ENCODE results near the gene ACTR1A. TPM values are rescaled to one million over a fixed set of nuclear protein-coding genes. Genes with fewer than 3 reads are reported as not detected.
"Not testable (repeated sequence)": the region's sequence is repeated elsewhere in the genome, so short reads cannot be mapped to it uniquely, and the experiment has no call there.

The ACTR1A gene
- total RNA-seq, 1 donor from 2014 or later: 60.9 TPM

GRCh38 chr10:102465466-102465865 is 37.0 kb downstream of the ACTR1A start:
- intact Hi-C loops (cut with micrococcal nuclease): no loop called here
- H3K27me3 Mint-ChIP-seq: peaks cover 6% of the 10 kb centered on the region
- no peak for DNase-seq
- H3K4me3 Mint-ChIP-seq: no peak overlapping the region
- H3K27ac Mint-ChIP-seq: no peak overlapping the region
- no peaks in the 10 kb centered on the region for H3K9me3 Mint-ChIP-seq
- peaks cover 6% of the 10 kb centered on the region for H3K36me3 Mint-ChIP-seq (ENCODE audit: low read depth)
- peaks cover 33% of the 10 kb centered on the region for H3K4me1 Mint-ChIP-seq

DNA sequence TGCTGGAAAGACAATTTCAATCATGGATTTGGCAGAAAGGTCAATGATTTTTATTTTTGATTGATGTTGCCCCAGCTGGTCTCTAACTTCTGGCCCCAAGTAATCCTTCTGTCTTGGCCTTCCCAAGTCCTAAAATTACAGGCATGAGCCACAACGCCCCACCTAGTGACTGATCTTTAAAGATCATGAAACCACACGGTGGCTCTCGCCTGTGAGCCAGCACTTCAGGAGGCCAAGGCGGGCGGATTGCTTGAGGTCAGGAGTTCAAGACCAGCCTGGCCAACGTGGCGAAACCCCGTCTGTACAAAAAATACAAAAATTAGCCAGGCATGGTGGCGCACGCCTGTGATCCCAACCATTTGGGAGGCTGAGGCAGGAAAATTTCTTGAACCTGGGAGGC is 38.5 kb downstream of the ACTR1A start:
- peaks cover 6% of the 10 kb centered on the region for H3K27me3 Mint-ChIP-seq
- no peak for DNase-seq
- no peak overlapping the region for H3K4me3 Mint-ChIP-seq
- no peaks in the 10 kb centered on the region for H3K9me3 Mint-ChIP-seq
- peaks cover 3% of the 10 kb centered on the region for H3K36me3 Mint-ChIP-seq (ENCODE audit: low read depth)
- H3K27ac Mint-ChIP-seq: no peak overlapping the region
- peaks cover 29% of the 10 kb centered on the region for H3K4me1 Mint-ChIP-seq
- intact Hi-C loops (cut with micrococcal nuclease): no loop called here

DNA sequence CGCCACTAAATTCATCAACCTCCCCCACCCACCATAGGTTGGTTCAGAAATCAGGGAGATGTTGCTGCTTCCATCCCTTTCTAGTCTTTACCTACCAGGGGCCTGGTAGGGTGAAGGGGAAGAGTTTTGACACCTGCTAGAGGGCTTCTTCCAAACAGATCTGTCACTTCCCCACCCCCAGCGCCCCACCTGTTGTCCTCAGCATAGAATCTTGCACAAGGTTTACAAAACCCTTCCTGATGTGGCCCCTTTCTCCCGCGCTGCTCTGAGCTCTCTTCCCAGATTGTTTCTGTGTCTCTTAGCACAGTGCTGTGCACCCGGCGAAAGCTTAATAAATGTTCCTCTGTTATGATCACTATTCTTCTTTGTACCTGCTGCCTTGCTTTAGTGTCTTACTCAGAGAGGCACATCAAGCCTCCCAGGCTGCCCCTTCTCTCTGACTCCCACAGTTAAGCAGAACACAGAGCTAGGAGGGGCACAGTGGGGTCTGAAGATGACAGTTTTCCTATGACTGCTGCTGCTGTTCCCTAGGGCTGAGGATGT is 39.9 kb downstream of the ACTR1A start:
- DNase-seq: no peak
- H3K36me3 Mint-ChIP-seq (ENCODE audit: low read depth): peaks cover 4% of the 10 kb centered on the region
- H3K9me3 Mint-ChIP-seq: no peaks in the 10 kb centered on the region
- peaks cover 6% of the 10 kb centered on the region for H3K27me3 Mint-ChIP-seq
- H3K4me1 Mint-ChIP-seq: peaks cover 28% of the 10 kb centered on the region
- intact Hi-C loops (cut with micrococcal nuclease): no loop called here
- H3K4me3 Mint-ChIP-seq: peak overlapping the region; percentile 88
- peak overlapping the region; percentile 44 for H3K27ac Mint-ChIP-seq

- peaks cover 28% of the 10 kb centered on the region for H3K4me1 Mint-ChIP-seq
- H3K9me3 Mint-ChIP-seq: no peaks in the 10 kb centered on the region
- H3K27me3 Mint-ChIP-seq: peaks cover 6% of the 10 kb centered on the region
- peak; percentile 98 for DNase-seq
- intact Hi-C loops (cut with micrococcal nuclease): loop anchor here (1.0 kb wide), 4 partner anchors 8 to 41 kb away; partner anchors contain the start of genes ACTR1A and CUEDC2
- H3K36me3 Mint-ChIP-seq (ENCODE audit: low read depth): peaks cover 5% of the 10 kb centered on the region
- peak overlapping the region; percentile 88 for H3K4me3 Mint-ChIP-seq
- H3K27ac Mint-ChIP-seq: peak overlapping the region; percentile 88
Observed at GRCh38 chr10:102461187-102462054, 41.1 kb downstream of the ACTR1A start.

- Mint-ChIP-seq H3K27me3 (peaks cover 6% of the 10 kb centered on the region), H3K9me3 (no peaks in the 10 kb centered on the region), H3K27ac (peak overlapping the region; percentile 88), H3K36me3 (ENCODE audit: low read depth) (peaks cover 6% of the 10 kb centered on the region), H3K4me1 (peaks cover 28% of the 10 kb centered on the region), H3K4me3 (peak overlapping the region; percentile 88)
- intact Hi-C loops (cut with micrococcal nuclease): loop anchor here (1.0 kb wide), 4 partner anchors 8 to 41 kb away; partner anchors contain the start of genes ACTR1A and CUEDC2
- no peak for DNase-seq
Observed at GRCh38 chr10:102460836-102461186, 41.7 kb downstream of the ACTR1A start.

DNA sequence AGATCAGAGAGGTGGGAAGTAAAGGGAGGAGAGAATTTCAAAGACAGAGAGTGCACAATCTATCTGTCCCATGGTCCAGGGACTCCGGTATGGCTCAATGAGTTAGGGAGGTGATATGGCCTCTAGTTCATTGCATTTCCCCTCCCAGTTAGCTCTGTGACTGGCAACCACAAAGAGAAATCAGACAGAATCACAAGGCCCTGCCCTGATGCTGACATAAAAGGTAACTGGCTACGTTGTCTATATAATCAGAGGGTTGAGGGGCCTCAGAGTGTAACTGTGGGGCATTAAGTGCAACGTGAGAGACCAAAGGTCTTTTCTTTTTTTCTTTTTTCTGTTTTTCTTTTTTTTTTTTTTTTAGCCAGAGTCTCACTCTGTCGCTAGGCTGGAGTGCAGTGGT is 43.9 kb downstream of the ACTR1A start:
- no peaks in the 10 kb centered on the region for H3K9me3 Mint-ChIP-seq
- no peak overlapping the region for H3K27ac Mint-ChIP-seq
- peaks cover 18% of the 10 kb centered on the region for H3K36me3 Mint-ChIP-seq (ENCODE audit: low read depth)
- no peak overlapping the region for H3K4me3 Mint-ChIP-seq
- peaks cover 25% of the 10 kb centered on the region for H3K4me1 Mint-ChIP-seq
- intact Hi-C loops (cut with micrococcal nuclease): no loop called here
- peaks cover 6% of the 10 kb centered on the region for H3K27me3 Mint-ChIP-seq
- DNase-seq: no peak

DNA sequence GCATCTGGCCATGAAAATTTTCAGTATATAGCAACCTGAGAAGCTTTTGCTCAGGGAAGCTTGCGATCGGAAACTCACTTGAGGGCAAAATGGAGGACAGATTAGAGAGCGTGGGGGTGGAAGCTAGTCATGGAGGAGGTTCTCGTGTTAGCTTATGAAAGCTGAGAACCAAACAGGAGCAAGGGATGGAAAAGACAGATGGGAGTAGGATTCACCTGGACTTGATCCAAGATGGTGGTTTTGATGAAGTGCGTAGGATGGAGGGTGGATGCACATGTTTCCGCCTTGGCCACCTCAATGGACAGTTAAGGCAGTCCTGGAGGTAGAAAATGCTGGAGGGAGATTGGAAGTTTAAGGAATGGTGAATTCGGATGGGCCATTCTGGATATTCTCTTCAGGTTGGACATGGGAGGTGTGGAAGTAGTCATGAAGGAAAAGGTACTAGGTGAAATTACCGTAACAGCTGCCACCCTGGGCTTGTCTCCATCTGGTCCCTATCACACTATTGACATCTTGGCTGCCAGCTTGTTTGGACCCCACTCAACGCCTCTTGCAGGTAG is 44.8 kb downstream of the ACTR1A start:
- intact Hi-C loops (cut with micrococcal nuclease): no loop called here

DNA sequence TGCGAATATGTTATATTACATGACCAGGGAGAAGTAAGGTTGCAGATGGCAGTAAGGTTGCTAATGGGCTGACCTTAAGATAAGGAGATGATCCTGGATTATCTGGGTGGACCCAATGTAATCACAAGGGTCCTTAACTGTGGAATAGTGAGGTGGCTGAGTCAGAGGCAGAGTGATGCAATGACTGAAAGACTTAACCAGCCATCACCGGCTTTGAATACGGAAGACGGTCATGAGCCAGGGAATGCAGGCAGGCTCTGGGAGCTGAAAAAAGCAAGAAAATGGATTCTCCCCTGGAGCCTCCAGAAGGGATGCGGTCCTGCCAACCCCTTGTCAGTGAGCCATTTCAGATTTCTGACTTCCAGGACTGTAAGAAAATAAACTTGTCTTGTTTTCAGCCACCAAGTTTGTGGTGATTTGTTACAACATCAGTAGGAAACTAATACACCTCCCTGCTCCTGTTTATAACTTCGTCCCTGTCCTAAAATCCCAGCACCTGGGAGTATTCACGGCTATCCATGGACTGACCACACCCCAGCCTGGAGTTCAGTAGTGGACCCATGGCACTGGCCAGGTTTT is 46.5 kb downstream of the ACTR1A start:
- Mint-ChIP-seq H3K27me3 (no peaks in the 10 kb centered on the region), H3K27ac (peak overlapping the region; percentile 17), H3K36me3 (ENCODE audit: low read depth) (peaks cover 31% of the 10 kb centered on the region), H3K9me3 (no peaks in the 10 kb centered on the region), H3K4me1 (peaks cover 17% of the 10 kb centered on the region), H3K4me3 (no peak overlapping the region)
- DNase-seq: no peak
- intact Hi-C loops (cut with micrococcal nuclease): no loop called here

More for the DNA sequence above, 44.8 kb downstream of the ACTR1A start:
- no peak overlapping the region for H3K4me3 Mint-ChIP-seq
- DNase-seq: no peak
- peaks cover 4% of the 10 kb centered on the region for H3K27me3 Mint-ChIP-seq
- no peak overlapping the region for H3K27ac Mint-ChIP-seq
- H3K9me3 Mint-ChIP-seq: no peaks in the 10 kb centered on the region
- peaks cover 25% of the 10 kb centered on the region for H3K4me1 Mint-ChIP-seq
- H3K36me3 Mint-ChIP-seq (ENCODE audit: low read depth): peaks cover 24% of the 10 kb centered on the region

DNA sequence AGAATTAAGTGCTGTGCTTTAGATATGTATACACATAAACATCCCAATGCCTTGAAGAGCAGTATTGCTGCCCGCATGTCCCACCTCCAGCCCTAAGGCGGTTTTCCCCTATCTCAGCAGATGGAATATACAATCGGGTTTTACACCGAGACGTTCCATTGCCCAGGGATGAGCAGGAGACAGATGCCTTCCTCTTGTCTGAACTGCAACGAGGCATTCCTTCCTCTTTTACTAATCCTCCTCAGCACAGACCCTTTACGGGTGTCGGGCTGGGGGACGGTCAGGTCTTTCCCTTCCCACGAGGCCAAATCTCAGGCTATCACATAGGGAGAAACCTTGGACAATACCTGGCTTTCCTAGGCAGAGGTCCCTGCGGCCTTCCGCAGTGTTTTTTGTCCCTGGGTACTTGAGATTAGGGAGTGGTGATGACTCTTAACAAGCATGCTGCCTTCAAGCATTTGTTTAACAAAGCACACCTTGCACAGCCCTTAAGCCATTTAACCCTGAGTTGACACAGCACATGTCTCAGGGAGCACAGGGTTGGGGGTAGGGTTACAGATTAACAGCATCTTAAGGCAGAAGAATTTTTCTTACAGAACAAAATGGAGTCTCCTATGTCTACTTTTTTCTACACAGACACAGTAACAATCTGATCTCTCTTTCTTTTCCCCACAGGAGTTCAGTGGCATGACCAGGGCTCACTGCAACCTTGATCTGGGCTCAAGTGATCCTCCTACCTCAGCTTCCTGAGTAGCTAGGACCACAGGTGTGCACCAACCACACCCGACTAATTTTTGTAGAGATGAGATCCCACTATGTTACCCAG is 47.6 kb downstream of the ACTR1A start:
- DNase-seq, H3K4me3 Mint-ChIP-seq, H3K27ac Mint-ChIP-seq, H3K9me3 Mint-ChIP-seq, H3K27me3 Mint-ChIP-seq: not testable (repeated sequence)
- intact Hi-C loops (cut with micrococcal nuclease): loop anchor here (5.0 kb wide), 2 partner anchors 192 to 303 kb away; partner anchors contain the start of gene NOLC1
- Mint-ChIP-seq H3K4me1 (peaks cover 15% of the 10 kb centered on the region), H3K36me3 (ENCODE audit: low read depth) (peaks cover 31% of the 10 kb centered on the region)

DNA sequence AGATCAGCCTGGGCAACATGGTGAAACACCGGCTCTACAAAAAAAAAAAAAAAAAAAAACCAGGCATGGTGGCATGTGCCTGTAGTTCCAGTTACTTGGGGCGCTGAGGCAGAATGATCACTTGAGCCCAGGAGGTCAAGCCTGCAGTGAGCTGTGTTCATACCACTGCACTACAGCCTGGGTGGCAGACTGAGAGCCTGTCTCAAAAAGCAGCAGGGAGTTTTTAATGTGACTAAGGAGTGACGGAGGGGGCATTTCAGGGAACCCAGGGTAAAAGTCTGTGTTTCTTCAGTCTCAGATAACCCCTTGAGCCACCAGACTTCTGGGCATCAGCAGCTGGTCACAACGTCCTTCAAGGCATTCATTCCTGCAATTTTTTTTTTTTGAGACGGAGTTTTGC is 49.0 kb downstream of the ACTR1A start:
- intact Hi-C loops (cut with micrococcal nuclease): loop anchor here (1.0 to 5.0 kb wide), 5 partner anchors 8 to 301 kb away; partner anchors contain the start of gene NOLC1
- no peaks in the 10 kb centered on the region for H3K27me3 Mint-ChIP-seq
- DNase-seq: no peak
- no peaks in the 10 kb centered on the region for H3K9me3 Mint-ChIP-seq
- peak overlapping the region; percentile 78 for H3K27ac Mint-ChIP-seq
- H3K4me3 Mint-ChIP-seq: no peak overlapping the region
- peaks cover 31% of the 10 kb centered on the region for H3K36me3 Mint-ChIP-seq (ENCODE audit: low read depth)
- peaks cover 23% of the 10 kb centered on the region for H3K4me1 Mint-ChIP-seq

GRCh38 chr10:102452672-102453340 is 49.7 kb downstream of the ACTR1A start:
- DNase-seq: peak; percentile 85
- H3K4me3 Mint-ChIP-seq: peak overlapping the region; percentile 62
- H3K27ac Mint-ChIP-seq: peak overlapping the region; percentile 78
- H3K27me3 Mint-ChIP-seq: no peaks in the 10 kb centered on the region
- peaks cover 31% of the 10 kb centered on the region for H3K36me3 Mint-ChIP-seq (ENCODE audit: low read depth)
- no peaks in the 10 kb centered on the region for H3K9me3 Mint-ChIP-seq
- intact Hi-C loops (cut with micrococcal nuclease): loop anchor here (1.0 to 5.0 kb wide), 5 partner anchors 8 to 301 kb away; partner anchors contain the start of gene NOLC1
- peaks cover 24% of the 10 kb centered on the region for H3K4me1 Mint-ChIP-seq

GRCh38 chr10:102451105-102451969 is 51.2 kb downstream of the ACTR1A start, which contains the start of gene C10orf95:
C10orf95 (minus strand) TSS chr10:102451543; CDS start chr10:102451093, 450 bp downstream.
- no peaks in the 10 kb centered on the region for H3K27me3 Mint-ChIP-seq
- peak; percentile 67 for DNase-seq
- peaks cover 24% of the 10 kb centered on the region for H3K4me1 Mint-ChIP-seq
- peaks cover 28% of the 10 kb centered on the region for H3K36me3 Mint-ChIP-seq (ENCODE audit: low read depth)
- peak within 1 kb of the TSS; percentile 85 for H3K27ac Mint-ChIP-seq
- intact Hi-C loops (cut with micrococcal nuclease): loop anchor here (5.0 kb wide), 2 partner anchors 196 to 299 kb away; partner anchors contain the start of gene NOLC1
- H3K9me3 Mint-ChIP-seq: no peaks in the 10 kb centered on the region
- H3K4me3 Mint-ChIP-seq: peak within 1 kb of the TSS; percentile 98

All from activated CD4-positive, alpha-beta T cell treated with anti-CD3 and anti-CD28 coated beads, Interleukin-2, amount 10 ng/mL, durations not matched to agents 24 days and 14 days (primary cell).